HT-29 (cell line): ENCODE measurements around the gene SLC25A26. TPM values are rescaled to one million over a fixed set of nuclear protein-coding genes. Genes with fewer than 3 reads are reported as not detected.
"Not testable (repeated sequence)": the region's sequence is repeated elsewhere in the genome, so short reads cannot be mapped to it uniquely, and the experiment has no call there.

Experiments used
- DNase-seq: peaks from one replicate; pipeline ENCODE4 v3.0.0-alpha.2; 2015; ENCODE audit warnings: low spot score
- total RNA-seq: library from RNA; depleted of rRNA; stranded (reverse); fragments of >200 nt; shearing (Covaris generic); gene quantifications from 2 replicates; pipeline ENCODE4 v1.2.3, GENCODE V29; 2014

The SLC25A26 gene
- total RNA-seq, 1 experiment from 2014 or later: 11.0 TPM

- no peak for DNase-seq
Measured at GRCh38 chr3:66409771-66410754, 189.3 kb downstream of the SLC25A26 start.

GRCh38 chr3:66410976-66411375, 190.2 kb downstream of the SLC25A26 start:
- DNase-seq: no peak

GRCh38 chr3:66411474-66411873, 190.7 kb downstream of the SLC25A26 start:
- no peak for DNase-seq

- no peak for DNase-seq
Measured at GRCh38 chr3:66411961-66412887, 191.4 kb downstream of the SLC25A26 start.

GRCh38 chr3:66413151-66413751, 192.4 kb downstream of the SLC25A26 start:
- no peak for DNase-seq

GRCh38 chr3:66414846-66415245, 194.0 kb downstream of the SLC25A26 start:
- no peak for DNase-seq

- DNase-seq: no peak
Measured at GRCh38 chr3:66415867-66416428, 195.1 kb downstream of the SLC25A26 start.

- no peak for DNase-seq
Measured at GRCh38 chr3:66416556-66417304, 195.9 kb downstream of the SLC25A26 start.

GRCh38 chr3:66418475-66418931, 197.7 kb downstream of the SLC25A26 start:
- no peak for DNase-seq

- DNase-seq: no peak
Measured at GRCh38 chr3:66419036-66419435, 198.2 kb downstream of the SLC25A26 start.

- not testable (repeated sequence) for DNase-seq
Measured at GRCh38 chr3:66421144-66421543, 200.3 kb downstream of the SLC25A26 start.

- DNase-seq: not testable (repeated sequence)
Measured at GRCh38 chr3:66421893-66422292, 201.1 kb downstream of the SLC25A26 start.

GRCh38 chr3:66423791-66424190, 203.0 kb downstream of the SLC25A26 start:
- DNase-seq: no peak

GRCh38 chr3:66425032-66425431, 204.2 kb downstream of the SLC25A26 start:
- no peak for DNase-seq

- DNase-seq: no peak
Measured at GRCh38 chr3:66425576-66426114, 204.8 kb downstream of the SLC25A26 start.

GRCh38 chr3:66426135-66426534, 205.3 kb downstream of the SLC25A26 start:
- no peak for DNase-seq

GRCh38 chr3:66427352-66427751, 206.6 kb downstream of the SLC25A26 start:
- no peak for DNase-seq

GRCh38 chr3:66427951-66428474, 207.2 kb downstream of the SLC25A26 start:
- no peak for DNase-seq
